Fibroblast of skin of right biceps (primary cell): ENCODE results near the gene COL20A1.
"Not testable (repeated sequence)": the region's sequence is repeated elsewhere in the genome, so short reads cannot be mapped to it uniquely, and the experiment has no call there.

Experiments used
- DNase-seq: peaks from one replicate; pipeline ENCODE4 v3.0.0-alpha.2; 2013

COL20A1 gene

GRCh38 chr20:63321148-63321831, 28.3 kb downstream of the COL20A1 start:
- DNase-seq, result peak; percentile 15

- DNase-seq, result no peak
These were observed 29.4 kb downstream of the COL20A1 start for GRCh38 chr20:63322146-63322932.

GRCh38 chr20:63322933-63323273, 29.9 kb downstream of the COL20A1 start:
- DNase-seq, result no peak

- no peak for DNase-seq
These were observed 30.5 kb downstream of the COL20A1 start for GRCh38 chr20:63323357-63323981.

- no peak for DNase-seq
These were observed 32.1 kb downstream of the COL20A1 start for GRCh38 chr20:63325021-63325471.

GRCh38 chr20:63325554-63326313, 32.7 kb downstream of the COL20A1 start:
- DNase-seq, result no peak

- no peak for DNase-seq
These were observed 33.6 kb downstream of the COL20A1 start for GRCh38 chr20:63326314-63327230.

GRCh38 chr20:63327231-63327745, 34.3 kb downstream of the COL20A1 start:
- DNase-seq, result no peak

GRCh38 chr20:63328026-63328700, 35.2 kb downstream of the COL20A1 start:
- DNase-seq, result no peak

GRCh38 chr20:63328718-63329275, 35.8 kb downstream of the COL20A1 start:
- DNase-seq, result no peak

- no peak for DNase-seq
These were observed 36.5 kb downstream of the COL20A1 start for GRCh38 chr20:63329331-63330083.

- DNase-seq, result no peak
These were observed 37.2 kb downstream of the COL20A1 start for GRCh38 chr20:63330084-63330760.

GRCh38 chr20:63330940-63331339, 38.0 kb downstream of the COL20A1 start:
- DNase-seq, result no peak

GRCh38 chr20:63331741-63332400, 38.9 kb downstream of the COL20A1 start:
- DNase-seq, result no peak

- DNase-seq, result no peak
These were observed 39.7 kb downstream of the COL20A1 start for GRCh38 chr20:63332488-63333240.

- no peak for DNase-seq
These were observed 40.4 kb downstream of the COL20A1 start for GRCh38 chr20:63333241-63333836.

GRCh38 chr20:63334356-63334755, 41.4 kb downstream of the COL20A1 start:
- DNase-seq, result no peak

- not testable (repeated sequence) for DNase-seq
These were observed 42.1 kb downstream of the COL20A1 start for GRCh38 chr20:63335060-63335459.
